Spleen (tissue), 11 donors: ENCODE results near the gene NAALADL2. TPM values are rescaled to one million over a fixed set of nuclear protein-coding genes. Genes with fewer than 3 reads are reported as not detected.
"Not testable (repeated sequence)": the region's sequence is repeated elsewhere in the genome, so short reads cannot be mapped to it uniquely, and the experiment has no call there.

Source experiments
- DNase-seq: peaks from one replicate; pipeline ENCODE4 v3.0.0-alpha.2; 2020
- H3K27ac ChIP-seq, 8 donors: fragments of 200-600 bp; sonication (generic) in 7 of 8; 1 replicate in 4 of 8; 2 replicates in 4 of 8; pipeline versions ENCODE4 v1.5.0 to v1.8.0; 2016 to 2021; ENCODE audit warnings: inconsistent platforms in 4 of 8, mild to moderate bottlenecking in 4 of 8, moderate library complexity in 1 of 8
- H3K27me3 ChIP-seq, 7 donors: fragments of 200-600 bp; sonication (generic) in 6 of 7; replicated peaks in 1 of 7; 1 replicate in 4 of 7; 2 replicates in 3 of 7; pipeline versions ENCODE4 v1.5.0 to v1.8.0; 2016 to 2021; ENCODE audit warnings: inconsistent platforms in 3 of 7, mild to moderate bottlenecking in 1 of 7
- H3K36me3 ChIP-seq, 6 donors: fragments of 200-600 bp; sonication (generic) in 5 of 6; 1 replicate in 4 of 6; 2 replicates in 2 of 6; pipeline versions ENCODE4 v1.5.0 to v1.8.0; 2016 to 2021; ENCODE audit warnings: inconsistent platforms in 2 of 6
- H3K4me1 ChIP-seq, 6 donors: fragments of 200-600 bp; sonication (generic) in 5 of 6; 1 replicate in 3 of 6; 2 replicates in 3 of 6; pipeline versions ENCODE4 v1.5.0 to v1.8.0; 2016 to 2021; ENCODE audit warnings: inconsistent platforms in 3 of 6
- H3K4me3 ChIP-seq, 8 donors: fragments of 200-600 bp; sonication (generic) in 7 of 8; 1 replicate in 4 of 8; 2 replicates in 4 of 8; pipeline versions ENCODE4 v1.5.0 to v1.8.0; 2016 to 2021; ENCODE audit warnings: inconsistent platforms in 4 of 8, mild to moderate bottlenecking in 4 of 8, moderate library complexity in 2 of 8
- H3K9me3 ChIP-seq, 8 donors: fragments of 200-600 bp; sonication (generic) in 7 of 8; 1 replicate in 4 of 8; 2 replicates in 4 of 8; pipeline versions ENCODE4 v1.5.0 to v1.8.0; 2016 to 2021; ENCODE audit warnings: inconsistent platforms in 4 of 8
- POLR2A ChIP-seq, 3 donors: fragments of 450-650 bp; IDR thresholded peaks; one replicate each; pipeline ENCODE4 v1.5.1; 2017; ENCODE audit warnings: antibody characterized with exemption in 3 of 3, mild to moderate bottlenecking in 1 of 3
- POLR2AphosphoS5 ChIP-seq, 3 donors: sonication (generic); formaldehyde crosslinking; IDR thresholded peaks; one replicate each; pipeline ENCODE4 v1.5.1; 2017; ENCODE audit warnings: antibody characterized with exemption in 3 of 3
- WGBS, 5 donors: extraction: QIAGEN DNeasy Blood & Tissue Kit in 3 of 5; methylation state at CpG; one replicate each; pipeline versions ENCODE4 v1.1.5 to v1.1.7; 2013 to 2018; 5-methylcytosine and 5-hydroxymethylcytosine counted together
- intact Hi-C: fragments of 100-400 bp; cut with DNase I; formaldehyde crosslinking; loops from one replicate; pipeline ENCODE4 v1.15.0; 2023; ENCODE audit warnings: low total_unique reads
- polyA plus RNA-seq, 3 donors: library from polyadenylated mRNA; stranded (reverse); fragments of 200-250 nt; gene quantifications; one replicate each; pipeline ENCODE4 v1.2.1, GENCODE V29; 2013
- total RNA-seq, 7 donors: library from RNA; depleted of rRNA in 3 of 7; stranded (reverse); fragments of >200 nt in 3 of 7; fragmentation: NEBNext Ultra II Directional in 4 of 7; extraction: Animal tissue kit (Norgen Biotek cat#: 25700) in 4 of 7; gene quantifications; one replicate each; pipeline versions ENCODE4 v1.1.0 to v1.2.1, GENCODE V29; 2016 to 2021
- TF ChIP-seq, protein P1 (sequence below), 11 experiments: fragments of 200-600 bp in 7 of 11; fragments of 450-650 bp in 4 of 11; sonication (generic) in 4 of 11; IDR thresholded peaks in 8 of 11; conservative IDR thresholded peaks in 3 of 11; 1 replicate in 7 of 11; 2 replicates in 4 of 11; pipeline versions ENCODE4 v1.4.0 to v1.8.0; 2016 to 2021; ENCODE audit warnings: antibody characterized with exemption in 11 of 11, inconsistent platforms in 4 of 11, mild to moderate bottlenecking in 1 of 11
- donor health status: healthy with polysubstance abuse.
- donor health status: DM: no; HTN: no; CAD: no; lungs with moderate emphysema.
- donor health status: DM: no; HTN: no; CAD: no.
- donor health status: Bipolar disorder and iron deficiency.
- donor health status: healthy.
- donor health status: DM: no; HTN: no; CAD: no.
- donor health status: DM: yes; HTN: yes; CAD: no.

NAALADL2 gene
- total and polyA plus RNA-seq, 10 donors, result 0.09 to 14.4 (median 6.4) TPM

DNA sequence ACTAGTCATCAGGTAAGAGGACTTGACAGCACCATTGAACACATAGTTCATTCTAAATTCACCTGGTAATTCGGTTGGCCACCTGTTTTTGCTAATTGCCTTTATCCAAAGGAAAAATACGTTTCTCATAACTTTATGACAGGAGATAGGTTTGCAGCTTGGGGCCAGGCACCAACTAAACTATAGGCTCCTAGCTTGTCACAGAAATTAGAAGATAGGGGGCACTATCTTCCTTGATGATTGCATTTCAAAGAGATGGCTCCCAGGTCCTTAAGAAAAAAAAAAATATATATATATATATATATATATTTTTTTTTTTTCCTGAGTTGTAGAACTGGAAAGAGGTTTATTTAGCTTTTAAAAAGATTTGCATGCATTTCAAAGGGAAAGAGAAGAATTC is 563.6 kb downstream of the NAALADL2 start:
- TF ChIP-seq, protein P1, sequence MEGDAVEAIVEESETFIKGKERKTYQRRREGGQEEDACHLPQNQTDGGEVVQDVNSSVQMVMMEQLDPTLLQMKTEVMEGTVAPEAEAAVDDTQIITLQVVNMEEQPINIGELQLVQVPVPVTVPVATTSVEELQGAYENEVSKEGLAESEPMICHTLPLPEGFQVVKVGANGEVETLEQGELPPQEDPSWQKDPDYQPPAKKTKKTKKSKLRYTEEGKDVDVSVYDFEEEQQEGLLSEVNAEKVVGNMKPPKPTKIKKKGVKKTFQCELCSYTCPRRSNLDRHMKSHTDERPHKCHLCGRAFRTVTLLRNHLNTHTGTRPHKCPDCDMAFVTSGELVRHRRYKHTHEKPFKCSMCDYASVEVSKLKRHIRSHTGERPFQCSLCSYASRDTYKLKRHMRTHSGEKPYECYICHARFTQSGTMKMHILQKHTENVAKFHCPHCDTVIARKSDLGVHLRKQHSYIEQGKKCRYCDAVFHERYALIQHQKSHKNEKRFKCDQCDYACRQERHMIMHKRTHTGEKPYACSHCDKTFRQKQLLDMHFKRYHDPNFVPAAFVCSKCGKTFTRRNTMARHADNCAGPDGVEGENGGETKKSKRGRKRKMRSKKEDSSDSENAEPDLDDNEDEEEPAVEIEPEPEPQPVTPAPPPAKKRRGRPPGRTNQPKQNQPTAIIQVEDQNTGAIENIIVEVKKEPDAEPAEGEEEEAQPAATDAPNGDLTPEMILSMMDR (IDR thresholded peaks at IDR 0.05 in 8 of 11, conservative IDR thresholded peaks at IDR 0.05 in 3 of 11), result no peak
- TF ChIP-seq POLR2AphosphoS5 (IDR thresholded peaks at IDR 0.05) (no peak), POLR2A (IDR thresholded peaks at IDR 0.05) (no peak)
- no peaks in the 10 kb centered on the region for H3K36me3 ChIP-seq
- peaks cover 0 to 6% (median 0%) of the 10 kb centered on the region in 8 donors for H3K9me3 ChIP-seq
- H3K27me3 ChIP-seq, result no peaks in the 10 kb centered on the region
- no peak overlapping the region for H3K27ac ChIP-seq
- intact Hi-C loops, result no loop called here
- H3K4me3 ChIP-seq, result no peak overlapping the region
- WGBS, 5 donors, result 67 to 95% (median 83%) methylated on average over 2 of the region's 2 CpGs
- no peak for DNase-seq
- no peaks in the 10 kb centered on the region for H3K4me1 ChIP-seq

DNA sequence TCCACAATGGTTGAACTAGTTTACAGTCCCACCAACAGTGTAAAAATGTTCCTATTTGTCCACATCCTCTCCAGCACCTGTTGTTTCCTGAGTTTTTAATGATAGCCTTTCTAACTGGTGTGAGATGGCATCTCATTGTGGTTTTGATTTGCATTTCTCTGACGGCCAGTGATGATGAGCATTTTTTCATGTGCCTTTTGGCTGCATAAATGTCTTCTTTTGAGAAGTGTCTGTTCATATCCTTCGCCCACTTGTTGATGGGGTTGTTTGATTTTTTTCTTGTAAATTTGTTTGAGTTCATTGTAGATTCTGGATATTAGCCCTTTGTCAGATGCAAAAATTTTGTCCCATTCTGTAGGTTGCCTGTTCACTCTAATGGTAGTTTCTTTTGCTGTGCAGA is 564.7 kb downstream of the NAALADL2 start:
- H3K36me3 ChIP-seq, intact Hi-C loops, H3K9me3 ChIP-seq, H3K4me1 ChIP-seq, H3K4me3 ChIP-seq, H3K27me3 ChIP-seq, DNase-seq, H3K27ac ChIP-seq: not testable (repeated sequence)
- WGBS, 5 donors, result 72 to 80% (median 75%) methylated on average over 2 of the region's 2 CpGs

DNA sequence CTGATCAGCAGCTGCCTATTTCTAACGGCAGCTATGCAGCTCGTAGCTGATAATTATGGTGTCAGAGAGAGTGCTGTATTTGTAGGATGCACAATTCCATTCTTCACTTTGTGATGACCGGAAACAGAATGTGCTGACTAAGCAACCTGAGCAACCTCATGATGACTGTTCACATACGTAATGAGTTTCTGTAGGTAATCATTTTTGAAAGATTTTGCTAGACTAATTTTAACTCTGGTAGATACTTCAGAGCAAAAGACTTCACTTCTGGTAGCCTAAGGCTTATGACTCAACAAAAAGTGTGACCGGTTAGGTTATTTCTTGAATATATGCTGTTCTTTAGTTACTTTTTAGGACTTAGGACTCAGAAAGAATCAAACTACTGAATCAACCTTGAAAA is 567.7 kb downstream of the NAALADL2 start:
- TF ChIP-seq POLR2AphosphoS5 (IDR thresholded peaks at IDR 0.05) (no peak), POLR2A (IDR thresholded peaks at IDR 0.05) (no peak)
- TF ChIP-seq, protein P1 (IDR thresholded peaks at IDR 0.05 in 8 of 11, conservative IDR thresholded peaks at IDR 0.05 in 3 of 11), result no peak
- intact Hi-C loops, result no loop called here
- Histone ChIP-seq H3K4me3 (no peak overlapping the region), H3K9me3 (peaks cover 0 to 6% (median 0%) of the 10 kb centered on the region in 8 donors), H3K4me1 (no peaks in the 10 kb centered on the region), H3K27me3 (no peaks in the 10 kb centered on the region), H3K27ac (no peak overlapping the region), H3K36me3 (no peaks in the 10 kb centered on the region)
- no peak for DNase-seq
- 83 to 93% (median 86%) methylated on average over 5 of the region's 5 CpGs for WGBS, 5 donors

DNA sequence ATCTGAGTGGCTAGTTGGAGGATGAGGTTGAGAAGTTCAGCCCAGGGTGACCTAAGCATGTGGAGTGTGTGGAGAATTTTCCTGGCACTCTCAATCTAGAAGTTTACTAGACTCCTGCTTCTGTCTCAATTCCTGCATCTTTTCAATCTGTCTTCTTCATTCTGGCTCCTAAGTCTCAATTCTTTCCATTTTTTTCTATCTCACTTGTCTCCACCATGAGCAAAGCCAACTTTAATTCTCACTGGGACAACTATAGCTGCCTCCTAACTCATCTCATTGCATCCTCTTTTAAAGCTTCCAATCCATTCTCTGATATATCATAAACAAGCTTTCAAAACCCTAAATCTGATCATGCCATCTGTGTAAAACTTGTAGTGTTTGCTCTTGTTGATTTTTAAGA is 569.3 kb downstream of the NAALADL2 start:
- Histone ChIP-seq H3K27ac (no peak overlapping the region), H3K27me3 (no peaks in the 10 kb centered on the region), H3K36me3 (no peaks in the 10 kb centered on the region), H3K4me3 (no peak overlapping the region), H3K9me3 (peaks cover 0 to 5% (median 0%) of the 10 kb centered on the region in 8 donors), H3K4me1 (no peaks in the 10 kb centered on the region)
- DNase-seq, result no peak
- intact Hi-C loops, result no loop called here
- no peak for TF ChIP-seq POLR2A (IDR thresholded peaks at IDR 0.05)
- TF ChIP-seq POLR2AphosphoS5 (IDR thresholded peaks at IDR 0.05), result no peak
- TF ChIP-seq, protein P1 (IDR thresholded peaks at IDR 0.05 in 8 of 11, conservative IDR thresholded peaks at IDR 0.05 in 3 of 11), result no peak
